ENCODE results near the gene BAIAP2L1. TPM values are rescaled to one million over a fixed set of nuclear protein-coding genes. Genes with fewer than 3 reads are reported as not detected.

Gene BAIAP2L1
- total RNA-seq, 1 donor from 2014 or later: 4.6 TPM

- DNase-seq (ENCODE audit: low spot score): no peak
Observed at GRCh38 chr7:98241674-98242241, 159.1 kb downstream of the BAIAP2L1 start.

Other genes with a start within 250 kb of the BAIAP2L1 start
- 0.67 TPM for gene BHLHA15, start 189.7 kb downstream of the BAIAP2L1 start, total RNA-seq
- 25.5 TPM for gene TECPR1, start 148.9 kb downstream of the BAIAP2L1 start, total RNA-seq
- 355 TPM for gene BRI3, start 119.4 kb downstream of the BAIAP2L1 start, total RNA-seq
- gene NPTX2, start 216.2 kb upstream of the BAIAP2L1 start, total RNA-seq: 23.8 TPM

All from mesenteric fat pad (tissue), 1 donor.